Testis (tissue), 2 donors: ENCODE data around the gene LAMTOR3.

ENCODE experiments used
- POLR2A ChIP-seq: fragments of 450-650 bp; IDR thresholded peaks from one replicate; pipeline ENCODE4 v1.6.1; 2017; ENCODE audit warnings: antibody characterized with exemption, mild to moderate bottlenecking, moderate library complexity
- TF ChIP-seq, protein P1 (sequence below), 3 experiments: fragments of 450-650 bp in 2 of 3; fragments of 200-600 bp in 1 of 3; sonication (generic) in 1 of 3; IDR thresholded peaks; one replicate each; pipeline ENCODE4 v1.5.1; 2016 to 2019; ENCODE audit warnings: antibody characterized with exemption in 3 of 3, mild to moderate bottlenecking in 2 of 3, moderate library complexity in 1 of 3

DNA sequence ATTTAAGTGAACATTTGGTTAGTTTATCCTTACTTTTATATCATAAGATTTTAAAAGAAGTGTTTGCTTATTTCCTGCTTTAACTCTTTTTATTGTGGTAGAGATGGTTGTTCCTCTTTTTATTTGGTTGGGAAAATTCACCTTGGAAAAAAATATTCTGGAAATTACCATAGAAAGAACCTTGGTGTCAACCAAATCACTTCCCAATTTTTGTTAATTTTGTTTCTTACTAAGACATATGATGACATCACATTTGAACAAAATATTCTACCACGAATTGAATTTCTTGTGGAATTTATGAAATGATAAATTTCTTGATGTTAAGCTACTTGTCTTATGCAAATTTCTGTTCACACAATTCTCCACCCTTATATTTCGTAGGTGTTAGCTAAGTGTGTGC, 33.7 kb downstream of the LAMTOR3 start:
- no peak for TF ChIP-seq POLR2A
- TF ChIP-seq, protein P1, sequence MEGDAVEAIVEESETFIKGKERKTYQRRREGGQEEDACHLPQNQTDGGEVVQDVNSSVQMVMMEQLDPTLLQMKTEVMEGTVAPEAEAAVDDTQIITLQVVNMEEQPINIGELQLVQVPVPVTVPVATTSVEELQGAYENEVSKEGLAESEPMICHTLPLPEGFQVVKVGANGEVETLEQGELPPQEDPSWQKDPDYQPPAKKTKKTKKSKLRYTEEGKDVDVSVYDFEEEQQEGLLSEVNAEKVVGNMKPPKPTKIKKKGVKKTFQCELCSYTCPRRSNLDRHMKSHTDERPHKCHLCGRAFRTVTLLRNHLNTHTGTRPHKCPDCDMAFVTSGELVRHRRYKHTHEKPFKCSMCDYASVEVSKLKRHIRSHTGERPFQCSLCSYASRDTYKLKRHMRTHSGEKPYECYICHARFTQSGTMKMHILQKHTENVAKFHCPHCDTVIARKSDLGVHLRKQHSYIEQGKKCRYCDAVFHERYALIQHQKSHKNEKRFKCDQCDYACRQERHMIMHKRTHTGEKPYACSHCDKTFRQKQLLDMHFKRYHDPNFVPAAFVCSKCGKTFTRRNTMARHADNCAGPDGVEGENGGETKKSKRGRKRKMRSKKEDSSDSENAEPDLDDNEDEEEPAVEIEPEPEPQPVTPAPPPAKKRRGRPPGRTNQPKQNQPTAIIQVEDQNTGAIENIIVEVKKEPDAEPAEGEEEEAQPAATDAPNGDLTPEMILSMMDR (IDR thresholded peaks at IDR 0.05): no peak
